KBM-7 (cell line): ENCODE results near the gene PHLDB1.
"Not testable (repeated sequence)": the region's sequence is repeated elsewhere in the genome, so short reads cannot be mapped to it uniquely, and the experiment has no call there.

Experiments used
- DNase-seq: peaks from one replicate; pipeline ENCODE4 v3.0.0-alpha.2; 2015
- in situ Hi-C: fragments of 300-500 bp; cut with MboI; formaldehyde crosslinking; loops from 2 replicates; pipeline ENCODE4 v1.14.3; 2020; ENCODE audit warnings: low sequenced_read_pairs, low pct_unique_long_range_greater_than_20kb, mixed read lengths

The PHLDB1 gene

DNA sequence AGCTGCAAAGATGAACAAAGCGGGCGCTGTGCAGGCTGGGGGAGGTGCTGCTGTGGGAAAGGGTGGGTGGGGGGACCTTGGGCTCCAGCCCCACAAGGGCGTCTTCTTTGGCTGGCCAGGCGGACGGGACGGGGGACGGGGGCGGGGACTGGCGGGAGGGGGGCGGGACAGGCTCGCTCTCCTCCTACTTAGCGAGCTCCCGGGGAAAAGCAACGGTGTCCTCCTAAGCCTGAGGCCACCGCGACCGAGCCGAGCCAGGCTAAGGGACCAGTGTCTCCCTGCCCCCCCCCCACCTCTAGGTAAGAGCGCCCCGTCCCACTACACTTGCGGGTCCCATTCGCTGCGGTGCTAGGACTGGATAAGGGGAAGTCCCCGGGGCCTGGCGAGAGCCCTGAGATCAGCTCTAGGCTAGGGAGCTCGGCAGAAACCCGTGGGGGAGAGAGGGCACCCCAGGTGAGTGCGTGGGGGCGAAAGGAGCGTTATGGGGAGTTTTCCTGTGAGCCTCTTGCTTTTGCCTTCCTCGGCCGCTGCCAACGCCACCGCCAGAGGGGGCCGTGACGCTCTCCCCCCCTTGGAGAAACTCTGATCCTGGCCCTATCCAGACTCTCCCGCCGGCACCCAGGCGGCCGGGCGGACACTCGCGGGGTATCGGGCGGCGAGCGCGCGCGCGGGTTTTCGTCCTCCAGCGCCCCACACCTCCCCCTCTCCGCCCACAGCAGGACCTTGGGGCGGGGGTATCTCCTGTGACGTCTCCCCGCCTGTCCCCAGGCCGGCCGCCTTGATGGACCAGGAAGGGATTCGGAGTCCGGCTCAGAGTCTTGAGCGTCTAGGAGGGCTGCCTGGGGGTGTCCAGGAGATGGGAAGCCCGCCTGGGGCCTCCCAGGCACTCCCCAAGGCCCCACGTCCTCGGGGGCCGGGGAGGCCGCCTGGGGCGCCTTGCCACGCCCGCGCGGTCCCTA, at the start of gene PHLDB1:
TSS of gene PHLDB1 (plus strand) at position 215 of the 959 bp plus-strand sequence. CDS start 6,222 bp downstream, outside the sequence.
- in situ Hi-C loops = no loop called here
- peak; percentile 83 for DNase-seq

DNA sequence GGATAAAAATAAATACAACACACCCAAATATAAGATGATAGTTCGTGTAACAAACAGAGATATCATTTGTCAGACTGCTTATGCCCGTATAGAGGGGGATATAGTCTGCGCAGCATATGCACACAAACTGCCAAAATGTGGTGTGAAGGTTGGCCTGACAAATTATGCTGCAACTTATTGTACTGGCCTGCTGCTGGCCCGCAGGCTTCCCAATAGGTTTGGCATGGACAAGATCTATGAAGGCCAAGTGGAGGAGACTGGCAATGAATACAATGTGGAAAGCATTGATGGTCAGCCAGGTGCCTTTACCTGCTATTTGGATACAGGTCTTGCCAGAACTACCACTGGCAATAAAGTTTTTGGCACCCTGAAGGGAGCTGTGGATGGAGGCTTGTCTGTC, 46.6 kb upstream of the PHLDB1 start:
- in situ Hi-C loops = no loop called here
- no peak for DNase-seq

DNA sequence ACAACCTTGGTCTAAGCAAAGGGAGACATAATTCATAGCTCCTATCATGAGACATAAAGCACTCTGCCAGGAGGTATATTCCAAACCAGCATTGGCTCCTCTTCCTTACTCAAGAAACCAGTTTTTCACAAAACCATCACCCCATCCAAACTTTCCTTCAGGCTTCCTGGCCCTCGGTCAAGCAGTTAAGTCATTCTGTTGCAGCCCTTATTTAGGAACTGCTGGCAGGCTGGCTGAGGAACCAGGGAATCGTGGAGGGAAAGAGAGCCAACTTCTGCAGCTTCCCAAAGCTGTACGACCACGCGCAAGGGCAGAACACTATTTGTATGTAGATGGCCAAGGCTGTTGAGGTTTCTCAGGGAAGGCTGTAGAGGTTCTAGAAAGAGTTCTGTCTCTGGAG, 42.4 kb upstream of the PHLDB1 start:
- no peak for DNase-seq
- in situ Hi-C loops = no loop called here

DNA sequence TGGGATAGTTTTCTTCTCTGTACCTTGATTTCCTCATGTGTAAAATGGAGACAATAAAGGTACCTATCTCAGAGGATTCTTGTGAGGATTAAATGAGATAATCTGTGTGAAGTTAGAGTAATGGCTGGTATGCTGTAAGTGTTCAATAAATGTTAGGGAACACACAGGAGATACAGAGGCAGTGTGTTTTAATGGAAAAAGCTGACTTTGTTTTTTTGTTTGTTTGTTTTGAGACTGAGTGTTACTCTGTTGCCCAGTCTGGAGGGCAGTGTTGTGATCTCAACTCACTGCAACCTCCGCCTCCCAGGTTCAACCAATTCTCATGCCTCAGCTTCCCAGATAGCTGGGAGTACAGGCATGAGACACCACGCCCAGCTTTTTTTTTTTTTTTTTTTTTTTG, 37.7 kb upstream of the PHLDB1 start:
- in situ Hi-C loops = no loop called here
- DNase-seq = no peak

DNA sequence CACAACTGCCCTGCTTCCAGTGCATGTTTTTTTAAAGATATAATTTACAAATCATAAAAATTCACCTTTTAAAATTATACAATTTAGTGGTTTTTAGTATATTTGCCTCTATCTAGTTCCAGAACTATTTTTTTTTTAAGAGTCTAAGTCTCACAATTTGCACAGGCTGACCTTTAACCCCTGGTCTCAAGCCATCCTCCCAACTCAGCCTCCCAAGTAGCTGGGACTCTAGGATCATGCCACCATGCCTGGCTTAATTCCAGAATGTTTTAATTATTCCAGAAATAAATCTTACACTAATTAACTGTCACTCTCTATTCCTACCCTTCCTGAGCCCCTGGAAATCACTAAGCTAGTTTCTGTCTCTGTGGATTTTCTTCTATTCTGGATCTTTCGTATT, 36.6 kb upstream of the PHLDB1 start:
- in situ Hi-C loops = no loop called here
- DNase-seq = no peak

DNA sequence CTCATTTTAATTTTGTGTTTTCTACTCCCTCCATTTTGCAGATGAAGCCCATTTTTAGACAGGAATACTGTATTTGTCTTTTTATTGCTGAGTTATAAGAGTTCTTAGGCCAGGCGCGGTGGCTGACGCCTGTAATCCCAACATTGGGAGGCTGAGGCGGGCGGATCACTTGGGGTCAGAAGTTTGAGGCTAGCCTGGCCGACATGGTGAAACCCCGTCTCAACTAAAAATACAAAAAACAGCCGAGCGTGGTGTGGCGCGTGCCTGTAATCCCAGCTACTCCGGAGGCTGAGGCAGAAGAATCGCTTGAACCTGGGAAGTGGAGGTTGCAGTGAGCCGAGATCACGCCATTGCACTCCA, 35.7 kb upstream of the PHLDB1 start:
- in situ Hi-C loops = not testable (repeated sequence)
- DNase-seq = peak; percentile 11

DNA sequence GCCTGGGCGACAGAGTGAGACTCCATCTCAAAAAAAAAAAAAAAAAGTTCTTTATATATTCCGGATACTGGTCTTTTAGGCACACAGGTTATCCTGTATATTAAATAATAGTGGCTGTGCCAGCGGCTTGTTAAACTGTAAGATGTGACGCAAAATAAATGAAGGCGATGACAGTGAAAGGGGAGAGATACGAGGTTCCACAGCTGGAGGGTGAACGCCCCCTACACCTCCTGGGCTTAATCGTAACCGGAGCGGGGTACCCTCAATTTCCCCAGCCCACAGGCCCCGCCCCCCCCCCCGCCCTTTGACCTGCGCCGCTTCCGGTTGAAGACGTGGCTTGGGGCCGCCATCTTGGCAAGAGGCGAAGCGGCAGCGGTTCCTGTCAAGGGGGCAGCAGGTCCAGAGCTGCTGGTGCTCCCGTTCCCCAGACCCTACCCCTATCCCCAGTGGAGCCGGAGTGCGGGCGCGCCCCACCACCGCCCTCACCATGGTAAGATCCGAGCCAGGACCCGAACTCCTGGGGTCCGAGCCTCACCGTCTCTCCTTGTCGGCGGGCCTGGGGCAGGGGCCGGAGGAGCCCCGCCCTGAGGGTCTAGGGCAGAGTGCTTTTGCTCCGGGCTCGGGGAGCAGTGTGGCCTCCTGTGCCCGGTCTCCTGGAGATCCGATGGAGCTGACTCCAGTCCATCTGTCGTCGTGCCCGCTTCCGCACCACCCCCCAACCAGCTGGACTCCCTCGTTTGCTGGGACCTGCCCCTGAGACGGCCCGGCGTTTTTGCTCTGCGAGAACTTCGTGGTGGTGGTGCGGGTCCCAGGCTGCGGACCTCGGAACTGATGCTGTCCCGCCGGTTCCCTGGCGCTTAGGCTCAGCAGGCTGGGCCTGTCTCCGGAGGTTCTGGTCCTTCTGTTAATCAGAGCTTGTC, 35.1 kb upstream of the PHLDB1 start, which contains the start of gene ARCN1:
TSS of gene ARCN1 (plus strand) at position 349 of the 920 bp plus-strand sequence. CDS start at position 488, 139 bp downstream.
- peak; percentile 71 for DNase-seq

DNA sequence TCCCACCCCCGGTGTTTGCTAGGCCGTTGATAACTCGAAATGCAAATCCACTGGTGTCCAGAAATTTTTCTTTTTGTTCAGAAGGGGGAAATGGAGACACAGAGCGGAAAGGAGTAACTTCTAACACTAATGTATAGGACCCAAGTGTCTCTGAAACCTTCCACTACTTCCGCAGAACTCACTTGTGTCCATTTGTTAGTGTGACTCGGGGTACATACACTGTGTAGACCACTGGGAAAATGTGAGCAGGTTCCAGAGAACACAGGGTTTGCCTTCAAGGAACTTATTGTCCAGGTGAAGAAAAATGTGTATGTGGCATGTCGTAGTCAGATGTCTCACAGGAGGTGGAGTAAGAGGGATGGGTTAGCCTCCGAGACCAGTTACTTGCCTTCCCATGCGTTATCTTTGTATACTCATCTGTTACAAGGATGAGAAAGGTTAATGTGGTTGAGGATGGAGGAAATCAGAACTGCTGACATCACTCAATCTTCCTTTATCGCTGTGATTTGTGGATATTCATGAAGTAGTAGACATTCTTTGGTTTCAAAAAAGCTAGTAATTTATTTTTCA, 34.3 kb upstream of the PHLDB1 start:
- DNase-seq = peak; percentile 44
- in situ Hi-C loops = no loop called here

More for the DNA sequence above, 35.1 kb upstream of the PHLDB1 start, which contains the start of gene ARCN1:
- in situ Hi-C loops = no loop called here

DNA sequence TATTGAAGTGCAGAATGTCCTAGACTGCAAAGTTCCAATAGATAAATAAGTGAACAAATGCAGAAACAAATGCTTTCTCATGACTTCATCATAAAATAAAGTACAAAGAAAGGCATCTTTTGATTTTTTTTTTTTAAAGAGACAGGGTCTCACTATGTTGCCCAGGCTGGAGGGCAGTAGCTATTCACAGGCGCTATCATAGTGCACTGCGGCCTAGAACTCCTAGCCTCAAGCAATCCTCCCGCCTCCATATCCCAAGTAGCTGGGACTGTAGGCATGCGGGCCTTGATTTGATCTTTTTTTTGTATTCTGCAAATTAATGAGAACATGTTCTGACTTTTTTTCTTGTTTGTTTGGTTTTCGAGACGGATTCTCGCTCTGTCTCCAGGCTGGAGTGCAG, 32.8 kb upstream of the PHLDB1 start:
- in situ Hi-C loops = no loop called here
- DNase-seq = no peak

DNA sequence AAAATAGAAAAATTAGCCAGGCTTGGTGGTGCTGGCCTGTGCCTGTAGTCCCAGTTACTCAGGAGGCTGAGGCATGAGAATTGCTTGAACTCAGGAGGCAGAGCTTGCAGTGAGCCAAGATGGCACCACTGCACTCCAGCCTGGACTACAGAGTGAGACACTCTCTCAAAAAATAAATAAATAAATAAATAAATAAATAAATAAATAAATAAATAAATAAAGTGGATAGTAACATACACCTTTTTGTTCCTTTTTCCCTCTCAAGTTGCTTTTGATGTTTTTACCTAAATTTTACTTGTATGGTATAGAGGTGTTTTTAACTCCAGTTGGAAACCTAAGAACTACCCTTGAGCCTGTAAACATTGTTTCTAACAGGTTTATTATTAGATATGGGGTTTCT, 29.4 kb upstream of the PHLDB1 start:
- DNase-seq, in situ Hi-C loops: not testable (repeated sequence)

DNA sequence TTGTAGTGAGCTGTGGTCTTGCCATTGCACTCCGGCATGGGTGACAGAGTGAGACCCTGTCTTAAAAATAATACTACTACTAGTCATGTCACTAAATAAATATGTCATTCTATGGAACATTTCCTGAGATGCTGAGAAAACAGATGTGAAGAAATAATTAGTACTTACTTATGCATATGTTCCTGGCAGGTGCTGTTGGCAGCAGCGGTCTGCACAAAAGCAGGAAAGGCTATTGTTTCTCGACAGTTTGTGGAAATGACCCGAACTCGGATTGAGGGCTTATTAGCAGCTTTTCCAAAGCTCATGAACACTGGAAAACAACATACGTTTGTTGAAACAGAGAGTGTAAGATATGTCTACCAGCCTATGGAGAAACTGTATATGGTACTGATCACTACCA, 26.4 kb upstream of the PHLDB1 start:
- in situ Hi-C loops = no loop called here
- no peak for DNase-seq

DNA sequence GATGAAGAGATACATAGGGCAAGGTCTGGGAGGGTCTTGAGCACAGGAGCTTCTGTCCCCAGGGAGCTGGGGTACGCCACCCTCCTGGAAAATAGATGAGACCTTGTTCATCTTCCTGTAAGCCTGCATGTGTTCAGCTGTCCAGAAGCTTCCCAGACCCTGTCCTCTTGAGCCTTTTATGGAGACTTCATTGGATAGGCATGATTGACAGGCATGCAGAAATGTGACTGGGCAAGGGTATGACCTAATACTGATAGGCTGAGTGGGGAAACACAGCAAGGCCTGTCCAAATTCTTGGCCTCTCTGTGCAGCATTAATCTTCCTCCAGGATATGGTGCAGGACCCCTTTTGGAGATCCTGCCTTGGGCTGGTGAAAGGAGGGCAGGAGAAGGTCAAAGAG, 19.5 kb upstream of the PHLDB1 start:
- in situ Hi-C loops = no loop called here
- DNase-seq = no peak

DNA sequence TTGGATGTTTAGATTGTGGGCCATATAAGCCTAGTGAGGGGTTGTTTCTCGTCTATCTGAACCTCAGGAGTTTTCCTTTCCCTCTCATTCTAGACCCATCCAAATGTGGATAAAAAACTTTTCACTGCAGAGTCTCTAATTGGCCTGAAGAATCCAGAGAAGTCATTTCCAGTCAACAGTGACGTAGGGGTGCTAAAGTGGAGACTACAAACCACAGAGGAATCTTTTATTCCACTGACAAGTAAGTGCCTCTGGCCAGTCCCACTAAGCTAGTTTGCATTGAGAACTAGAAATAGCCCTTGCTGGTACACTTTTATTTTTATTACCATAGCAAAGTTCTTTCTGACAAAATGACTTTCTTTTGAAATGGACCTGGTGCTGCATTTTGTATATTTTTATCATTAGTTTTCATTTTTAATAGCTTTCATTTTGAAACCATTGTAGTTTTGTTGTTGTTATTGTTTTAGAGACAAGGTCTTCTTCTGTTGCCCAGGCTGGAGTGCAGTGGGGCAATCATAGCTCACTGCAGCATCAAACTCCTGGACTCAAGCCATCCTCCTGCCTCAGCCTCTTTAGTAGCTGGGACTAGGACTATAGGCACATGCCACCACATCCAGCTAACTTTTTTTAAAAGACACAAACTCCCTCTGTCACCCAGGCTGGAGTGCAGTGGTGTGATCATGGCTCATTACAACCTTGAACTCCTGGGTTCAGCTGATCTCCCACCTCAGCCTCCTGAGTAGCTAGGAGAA, 14.6 kb upstream of the PHLDB1 start:
- DNase-seq = no peak
- in situ Hi-C loops = no loop called here

DNA sequence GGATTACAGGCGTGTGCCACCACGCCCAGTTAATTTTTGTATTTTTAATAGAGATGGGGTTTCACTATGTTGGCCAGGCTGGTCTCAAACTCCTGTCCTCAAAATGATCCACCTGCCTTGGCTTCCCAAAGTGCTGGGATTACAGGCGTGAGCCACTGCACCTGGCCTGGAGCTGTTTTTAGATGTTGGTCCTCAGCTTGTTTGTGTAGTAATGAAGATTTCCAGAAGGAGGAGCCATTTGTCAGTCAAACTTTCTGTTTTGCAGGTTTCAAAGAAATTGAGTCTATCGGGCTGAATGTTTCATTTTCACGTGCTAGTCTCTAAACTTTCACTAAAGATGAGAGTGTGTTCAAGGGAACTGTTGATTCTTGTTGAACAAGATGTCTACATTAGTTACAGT, 12.4 kb upstream of the PHLDB1 start:
- in situ Hi-C loops = not testable (repeated sequence)

DNA sequence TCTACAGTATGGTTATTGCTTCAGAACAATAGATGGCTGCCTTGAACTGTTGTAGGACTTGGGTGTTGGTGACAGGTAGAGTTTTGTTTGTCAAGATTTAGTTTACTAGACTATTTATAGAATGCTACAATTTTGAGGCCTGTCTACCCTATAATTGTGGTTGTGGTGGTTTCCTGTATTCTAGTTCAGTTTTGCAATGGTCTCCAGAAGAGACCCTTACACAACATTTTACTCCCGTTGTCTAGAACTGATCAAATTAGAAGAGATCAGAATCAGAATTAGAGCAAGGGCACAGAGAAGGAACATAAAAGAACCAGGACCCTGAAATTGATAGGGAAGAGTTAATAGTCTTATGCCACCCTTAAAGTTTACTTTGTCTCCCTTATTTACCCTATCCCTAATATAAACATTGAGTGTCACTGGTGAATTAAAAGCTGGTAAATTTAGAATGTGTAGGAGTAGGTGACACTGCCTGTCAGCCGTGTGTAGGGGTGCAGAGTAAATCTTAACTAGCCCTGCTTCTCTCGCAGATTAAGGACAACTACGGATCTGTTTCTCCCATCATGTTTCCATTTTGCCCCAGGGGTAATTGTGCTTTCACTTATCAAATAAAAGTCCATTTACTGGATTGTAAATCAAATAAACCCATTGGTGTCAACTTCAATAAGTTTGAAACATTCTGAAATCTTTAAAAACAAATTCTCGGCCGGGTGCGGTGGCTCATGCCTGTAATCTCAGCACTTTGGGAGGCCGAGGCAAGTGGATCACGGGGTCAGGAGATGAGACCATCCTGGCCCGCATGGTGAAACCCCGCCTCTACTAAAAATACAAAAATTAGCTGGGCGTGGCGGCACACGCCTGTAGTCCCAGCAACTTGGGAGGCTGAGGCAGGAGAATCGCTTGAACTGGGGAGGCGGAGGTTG, 10.9 kb upstream of the PHLDB1 start:
- DNase-seq = peak; percentile 43

More for the DNA sequence above, 12.4 kb upstream of the PHLDB1 start:
- DNase-seq = peak; percentile 69

DNA sequence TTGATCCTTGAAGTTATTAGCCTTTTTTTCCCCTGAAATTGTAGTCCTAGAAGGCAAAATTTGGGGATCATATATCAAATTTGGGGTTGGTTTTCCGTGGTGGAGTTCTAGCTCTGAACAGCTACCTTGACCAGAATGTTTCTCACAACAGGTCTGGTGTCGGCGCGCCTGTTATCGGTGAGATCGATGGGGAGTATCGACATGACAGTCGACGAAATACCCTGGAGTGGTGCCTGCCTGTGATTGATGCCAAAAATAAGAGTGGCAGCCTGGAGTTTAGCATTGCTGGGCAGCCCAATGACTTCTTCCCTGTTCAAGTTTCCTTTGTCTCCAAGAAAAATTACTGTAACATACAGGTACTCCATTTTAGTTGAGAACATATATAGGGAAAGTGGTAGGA, 9.9 kb upstream of the PHLDB1 start:
- no peak for DNase-seq

More for the DNA sequence above, 10.9 kb upstream of the PHLDB1 start:
- in situ Hi-C loops = no loop called here

DNA sequence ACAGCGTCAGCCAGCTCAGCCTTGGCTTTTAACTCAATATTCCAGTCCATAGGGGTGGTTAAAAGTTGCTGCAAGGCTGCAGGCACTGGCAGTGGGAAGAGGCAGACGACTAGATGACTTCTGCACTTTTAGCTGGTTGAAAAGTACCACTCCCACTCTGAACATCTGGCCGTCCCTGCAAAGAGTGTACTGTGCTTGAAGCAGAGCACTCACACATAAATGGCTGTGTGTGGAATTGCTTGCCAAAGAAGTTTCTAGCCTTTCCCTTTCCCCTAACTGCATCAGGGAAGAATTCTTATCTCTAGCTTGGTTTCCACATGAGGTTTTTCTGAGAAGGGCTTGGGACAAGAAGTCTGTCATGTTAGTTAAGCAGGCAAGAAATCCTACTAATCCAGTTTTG, 5.1 kb upstream of the PHLDB1 start:
- DNase-seq = no peak
- in situ Hi-C loops = no loop called here

More for the DNA sequence above, 9.9 kb upstream of the PHLDB1 start:
- in situ Hi-C loops = no loop called here

DNA sequence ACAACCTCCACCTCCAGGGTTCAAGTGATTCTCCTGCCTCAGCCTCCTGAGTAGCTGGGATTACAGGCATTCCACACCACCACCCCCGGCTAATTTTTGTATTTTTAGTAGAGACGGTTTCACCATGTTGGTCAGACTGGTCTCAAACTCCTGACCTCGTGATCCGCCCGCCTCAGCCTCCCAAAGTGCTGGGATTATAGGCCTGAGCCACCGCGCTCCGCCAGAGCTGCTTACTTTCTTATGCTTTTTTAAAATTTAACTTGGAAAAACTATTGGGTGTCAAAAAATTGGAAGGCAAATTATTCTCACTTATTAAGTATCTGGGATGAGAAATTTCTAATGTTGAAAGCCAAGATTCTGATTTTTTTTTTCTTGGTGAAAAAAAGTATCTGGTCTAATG, 3.7 kb upstream of the PHLDB1 start:
- DNase-seq, in situ Hi-C loops: not testable (repeated sequence)
